Transverse colon (tissue), 4 donors: Measurements from ENCODE around the gene OBSL1. TPM values are rescaled to one million over a fixed set of nuclear protein-coding genes. Genes with fewer than 3 reads are reported as not detected.

Experiments used
- DNase-seq: peaks from one replicate; pipeline ENCODE4 v3.0.0-alpha.2; 2019
- H3K27ac ChIP-seq, 4 donors: fragments of 200-600 bp; sonication (generic); 2 replicates each; pipeline ENCODE4 v1.5.1; 2016 to 2018; ENCODE audit warnings: inconsistent platforms in 4 of 4
- H3K27me3 ChIP-seq: fragments of 200-600 bp; sonication (generic); 2 replicates; pipeline ENCODE4 v1.5.1; 2017; ENCODE audit warnings: inconsistent platforms
- H3K36me3 ChIP-seq, 4 donors: fragments of 200-600 bp; sonication (generic); 2 replicates each; pipeline ENCODE4 v1.5.1; 2017 to 2019; ENCODE audit warnings: inconsistent platforms in 4 of 4
- H3K4me1 ChIP-seq, 4 donors: fragments of 200-600 bp; sonication (generic); 2 replicates each; pipeline ENCODE4 v1.5.1; 2017 to 2020; ENCODE audit warnings: inconsistent platforms in 4 of 4
- H3K4me3 ChIP-seq, 4 donors: fragments of 200-600 bp; sonication (generic); 1 replicate in 1 of 4; 2 replicates in 3 of 4; pipeline versions ENCODE4 v1.5.1 to v1.6.1; 2017 to 2019; ENCODE audit warnings: inconsistent platforms in 4 of 4
- H3K9me3 ChIP-seq, 2 donors: fragments of 200-600 bp; sonication (generic); 2 replicates each; pipeline ENCODE4 v1.5.1; 2017 to 2019; ENCODE audit warnings: inconsistent platforms in 2 of 2
- CTCF ChIP-seq, 5 experiments: fragments of 200-600 bp in 3 of 5; fragments of 450-650 bp in 2 of 5; sonication (generic) in 3 of 5; IDR thresholded peaks; 1 replicate in 2 of 5; 2 replicates in 3 of 5; pipeline ENCODE4 v1.5.1; 2016 to 2017; ENCODE audit warnings: antibody characterized with exemption in 5 of 5, inconsistent platforms in 3 of 5, mild to moderate bottlenecking in 2 of 5, moderate library complexity in 1 of 5
- EP300 ChIP-seq: sonication (generic); formaldehyde crosslinking; IDR thresholded peaks from one replicate; pipeline ENCODE4 v1.6.1; 2017; ENCODE audit warnings: antibody characterized with exemption, low read depth
- POLR2A ChIP-seq: fragments of 450-650 bp; IDR thresholded peaks from one replicate; pipeline ENCODE4 v1.6.1; 2016; ENCODE audit warnings: antibody characterized with exemption, mild to moderate bottlenecking, moderate library complexity
- POLR2AphosphoS5 ChIP-seq, 3 donors: sonication (generic); formaldehyde crosslinking; IDR thresholded peaks; one replicate each; pipeline ENCODE4 v1.6.1; 2016; ENCODE audit warnings: antibody characterized with exemption in 3 of 3
- WGBS, 2 donors: methylation state at CpG; one replicate each; pipeline ENCODE4 v1.1.5; 2018; ENCODE audit warnings: low coverage in 1 of 2; 5-methylcytosine and 5-hydroxymethylcytosine counted together
- in situ Hi-C, 4 donors: fragments of 200-750 bp; cut with MboI; loops; one replicate each; pipeline versions ENCODE4 v1.15.0 to v1.15.1; 2017; ENCODE audit warnings: low sequenced_read_pairs in 3 of 4, low pct_ligation_motif_present in 1 of 4, low pct_unique_long_range_greater_than_20kb in 1 of 4
- intact Hi-C: fragments of 100-400 bp; cut with DNase I; formaldehyde crosslinking; loops from one replicate; pipeline ENCODE4 v1.15.1; 2023; ENCODE audit warnings: low total_unique reads
- total RNA-seq, 4 donors: library from RNA; depleted of rRNA; stranded (reverse); fragments of >200 nt; gene quantifications; one replicate each; pipeline ENCODE4 v1.1.0, GENCODE V29; 2016

OBSL1 gene
- total RNA-seq, 4 donors from 2014 or later = 18.1 to 57.2 (median 19.0) TPM

DNA sequence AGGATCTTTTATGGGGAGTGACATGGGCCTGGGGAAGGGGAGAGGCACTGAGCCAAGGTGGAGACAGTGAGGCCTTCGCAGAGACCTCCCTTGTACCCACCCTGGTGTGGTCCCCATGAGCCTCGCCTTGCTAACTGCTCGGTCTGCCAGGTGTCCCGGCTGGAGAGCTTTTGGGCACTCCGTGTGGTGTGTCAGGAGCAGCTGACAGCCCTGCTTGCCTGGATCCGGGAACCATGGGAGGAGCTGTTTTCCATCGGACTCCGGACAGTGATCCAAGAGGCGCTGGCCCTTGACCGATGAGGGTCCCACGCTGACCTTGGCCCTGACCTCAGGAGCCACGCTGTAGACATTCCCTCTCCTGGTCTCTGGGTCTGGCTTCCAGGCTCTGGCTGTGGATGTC, 44.6 kb upstream of the OBSL1 start:
- Histone ChIP-seq H3K27ac (no peak overlapping the region), H3K27me3 (no peaks in the 10 kb centered on the region), H3K9me3 (no peaks in the 10 kb centered on the region), H3K36me3 (peaks cover 0 to 9% (median 0%) of the 10 kb centered on the region in 4 donors), H3K4me1 (no peaks in the 10 kb centered on the region), H3K4me3 (no peak overlapping the region)
- no peak for DNase-seq
- in situ Hi-C loops = no loop called here
- WGBS, 2 donors = 82% methylated on average over 8 of the region's 12 CpGs; no CpG with 5 or more reads in 1 of the 2 donors
- intact Hi-C loops = no loop called here
- TF ChIP-seq POLR2A (no peak), POLR2AphosphoS5 (IDR thresholded peaks at IDR 0.05) (no peak), EP300 (no peak), CTCF (IDR thresholded peaks at IDR 0.05) (no peak)

DNA sequence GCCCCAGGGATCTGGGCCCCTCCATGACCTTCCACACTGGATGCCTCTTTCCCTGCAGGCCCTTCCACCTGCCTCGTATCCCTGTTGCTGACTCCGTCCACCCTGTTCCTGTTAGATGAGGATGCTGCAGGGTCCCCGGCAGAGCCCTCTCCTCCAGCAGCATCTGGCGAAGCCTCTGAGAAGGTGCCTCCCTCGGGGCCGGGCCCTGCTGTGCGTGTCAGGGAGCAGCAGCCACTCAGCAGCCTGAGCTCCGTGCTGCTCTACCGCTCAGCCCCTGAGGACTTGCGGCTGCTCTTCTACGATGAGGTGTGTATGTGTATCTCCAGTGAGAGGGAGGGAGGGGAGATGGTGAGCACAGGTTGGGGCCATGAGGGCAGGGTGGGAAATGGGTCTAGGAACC, 43.7 kb upstream of the OBSL1 start:
- intact Hi-C loops (no loop called here), in situ Hi-C loops (no loop called here)
- Histone ChIP-seq H3K27ac (no peak overlapping the region), H3K4me1 (no peaks in the 10 kb centered on the region), H3K27me3 (no peaks in the 10 kb centered on the region), H3K36me3 (peaks cover 0 to 9% (median 0%) of the 10 kb centered on the region in 4 donors), H3K4me3 (no peak overlapping the region), H3K9me3 (no peaks in the 10 kb centered on the region)
- WGBS, 2 donors = 96% methylated on average over 11 of the region's 11 CpGs; no CpG with 5 or more reads in 1 of the 2 donors
- no peak for DNase-seq
- no peak for TF ChIP-seq CTCF (IDR thresholded peaks at IDR 0.05)

GRCh38 chr2:219614076-219614860, 42.9 kb upstream of the OBSL1 start:
- no peak for DNase-seq
- in situ Hi-C loops = no loop called here

More at GRCh38 chr2:219614076-219614860, 42.9 kb upstream of the OBSL1 start:
- Histone ChIP-seq H3K36me3 (peaks cover 0 to 11% (median 0%) of the 10 kb centered on the region in 4 donors), H3K4me3 (no peak overlapping the region), H3K9me3 (no peaks in the 10 kb centered on the region), H3K4me1 (no peaks in the 10 kb centered on the region), H3K27me3 (no peaks in the 10 kb centered on the region), H3K27ac (no peak overlapping the region)
- WGBS, 2 donors = 91 to 100% methylated on average over 1 to 11 of the region's 11 CpGs
- intact Hi-C loops = no loop called here
- TF ChIP-seq POLR2A = no peak
- TF ChIP-seq CTCF (IDR thresholded peaks at IDR 0.05) = no peak
- TF ChIP-seq POLR2AphosphoS5 (IDR thresholded peaks at IDR 0.05) = no peak
- no peak for TF ChIP-seq EP300
